DOHH2 (cell line): ENCODE results near the gene C1QTNF8.

Source experiments
- H3F3A ChIP-seq: fragments of 200-600 bp; sonication (generic), shearing (Covaris generic); 2 replicates; pipeline ENCODE4 v1.6.0; 2016; ENCODE audit warnings: antibody characterized with exemption, mild to moderate bottlenecking; ENCODE audit not compliant: control insufficient read depth, insufficient read depth
- H3K27ac ChIP-seq: fragments of 200-600 bp; sonication (generic); 2 replicates; pipeline ENCODE4 v1.5.1; 2014; ENCODE audit warnings: low read depth, mild to moderate bottlenecking, low read length, moderate library complexity
- H3K27me3 ChIP-seq: fragments of 200-600 bp; sonication (generic); 2 replicates; pipeline ENCODE4 v1.6.1; 2014; ENCODE audit warnings: mild to moderate bottlenecking, low read length, mixed read lengths; ENCODE audit not compliant: control insufficient read depth
- H3K36me3 ChIP-seq: fragments of 200-600 bp; sonication (generic); 2 replicates; pipeline ENCODE4 v1.6.1; 2014; ENCODE audit warnings: mild to moderate bottlenecking, low read length, moderate library complexity, mixed read lengths; ENCODE audit not compliant: control insufficient read depth
- H3K4me1 ChIP-seq: fragments of 200-600 bp; sonication (generic); 2 replicates; pipeline ENCODE4 v1.6.1; 2014; ENCODE audit warnings: mild to moderate bottlenecking, low read length, mixed read lengths; ENCODE audit not compliant: control insufficient read depth
- H3K4me2 ChIP-seq: fragments of 200-600 bp; sonication (generic); 2 replicates; pipeline ENCODE4 v1.6.0; 2014; ENCODE audit warnings: mild to moderate bottlenecking, low read length, moderate library complexity
- H3K4me3 ChIP-seq: fragments of 200-600 bp; sonication (generic); 2 replicates; pipeline ENCODE4 v1.5.1; 2014; ENCODE audit warnings: mild to moderate bottlenecking, low read length, mixed read lengths
- H3K79me2 ChIP-seq: fragments of 200-600 bp; sonication (generic); 2 replicates; pipeline ENCODE4 v1.6.1; 2014; ENCODE audit warnings: mild to moderate bottlenecking, low read length, mixed read lengths; ENCODE audit not compliant: control insufficient read depth
- H3K9me2 ChIP-seq: fragments of 200-600 bp; sonication (generic); replicated peaks from 2 replicates; pipeline ENCODE4 v1.6.1; 2014; ENCODE audit warnings: mild to moderate bottlenecking, low read length, mixed read lengths; ENCODE audit not compliant: control insufficient read depth
- H3K9me3 ChIP-seq: fragments of 200-600 bp; sonication (generic); 2 replicates; pipeline ENCODE4 v1.6.1; 2014; ENCODE audit warnings: antibody characterized with exemption, low read length, mixed read lengths; ENCODE audit not compliant: control insufficient read depth, insufficient read depth
- H4K20me1 ChIP-seq: fragments of 200-600 bp; sonication (generic); 2 replicates; pipeline ENCODE4 v1.6.0; 2014; ENCODE audit warnings: low read depth, mild to moderate bottlenecking, antibody characterized with exemption, low read length, moderate library complexity; ENCODE audit not compliant: control insufficient read depth, insufficient read depth
- CTCF ChIP-seq: fragments of 200-600 bp; sonication (generic); IDR thresholded peaks from one replicate; pipeline ENCODE4 v1.5.1; 2014; ENCODE audit warnings: antibody characterized with exemption, mild to moderate bottlenecking, low read depth, low read length; ENCODE audit not compliant: poor library complexity, severe bottlenecking
- EZH2phosphoT487 ChIP-seq: fragments of 200-600 bp; sonication (generic); IDR thresholded peaks from 2 replicates; pipeline ENCODE4 v1.6.1; 2017; ENCODE audit warnings: borderline replicate concordance, mild to moderate bottlenecking, antibody characterized with exemption, low read length, moderate library complexity, mixed read lengths

Gene C1QTNF8

DNA sequence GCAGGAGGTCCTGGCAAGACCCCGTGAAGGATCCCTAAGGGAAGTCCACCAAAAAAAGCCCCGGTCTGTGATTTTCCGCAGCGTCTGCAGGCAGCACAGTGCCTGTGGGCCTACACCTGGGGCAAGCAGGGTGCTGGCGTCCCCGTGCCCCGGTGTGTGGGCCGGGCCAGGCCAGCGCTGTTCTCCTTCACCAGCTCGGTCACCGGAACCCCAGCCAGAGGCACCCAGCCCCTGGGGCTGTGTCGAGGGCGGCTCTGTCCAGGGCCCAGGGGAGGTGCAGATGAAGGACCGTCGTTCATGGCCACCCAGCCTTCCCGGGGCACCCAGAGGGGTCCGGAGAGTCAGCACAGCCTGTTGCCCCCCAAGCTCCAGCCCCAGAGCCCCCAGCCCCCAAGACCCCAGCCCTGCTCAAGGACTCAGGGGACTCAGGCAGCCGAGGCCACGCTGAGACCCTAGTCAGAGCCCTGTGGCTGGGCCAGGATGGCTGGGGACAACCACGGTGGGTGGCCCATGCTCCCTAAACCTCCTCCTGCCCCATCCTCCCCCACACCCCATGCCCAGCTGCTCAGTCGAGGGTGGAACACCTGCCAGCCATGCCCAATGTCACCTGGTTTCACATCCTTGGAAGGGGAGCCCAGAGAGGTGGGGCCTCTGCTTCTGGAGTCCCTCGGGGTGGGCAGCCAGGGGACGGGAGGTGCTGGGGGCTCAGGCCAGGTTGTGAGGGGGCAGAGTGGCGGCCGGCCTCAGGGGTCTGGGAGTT is 5.7 kb upstream of the C1QTNF8 start:
- no peak for TF ChIP-seq EZH2phosphoT487
- TF ChIP-seq CTCF: no peak

DNA sequence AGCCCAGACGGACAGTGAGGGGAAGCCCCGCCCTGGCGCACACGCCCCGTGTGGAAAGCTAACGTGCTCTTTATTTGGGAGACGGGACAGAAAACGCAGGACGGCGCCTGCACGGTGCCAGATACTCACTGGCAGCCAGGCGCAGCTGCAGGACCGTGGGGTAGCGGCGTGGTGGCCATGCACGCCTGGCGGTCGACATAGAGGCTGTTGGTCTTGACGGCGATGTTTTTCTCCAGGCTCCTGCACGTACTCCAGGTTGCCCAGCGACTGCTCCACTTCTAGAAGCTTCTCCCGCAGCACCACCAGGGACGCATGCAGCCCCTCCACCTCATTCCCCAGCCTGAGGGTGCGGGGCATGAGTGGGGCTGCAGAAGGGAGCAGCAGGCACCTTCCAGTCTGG is 5.1 kb upstream of the C1QTNF8 start:
- no peaks in the 10 kb centered on the region for H3K27me3 ChIP-seq
- TF ChIP-seq CTCF (no peak), EZH2phosphoT487 (no peak)
- no peaks in the 10 kb centered on the region for H3K9me2 ChIP-seq
- no peaks in the 10 kb centered on the region for H3K9me3 ChIP-seq
- no peak overlapping the region for H3K4me2 ChIP-seq
- H3F3A ChIP-seq: no peaks in the 10 kb centered on the region
- H3K4me1 ChIP-seq: no peaks in the 10 kb centered on the region
- H3K4me3 ChIP-seq: no peak overlapping the region
- H3K79me2 ChIP-seq: no peaks in the 10 kb centered on the region
- H3K27ac ChIP-seq: no peak overlapping the region
- no peaks in the 10 kb centered on the region for H4K20me1 ChIP-seq
- H3K36me3 ChIP-seq: no peaks in the 10 kb centered on the region

More for the DNA sequence above, 5.7 kb upstream of the C1QTNF8 start:
- no peaks in the 10 kb centered on the region for H3K79me2 ChIP-seq
- H3K9me2 ChIP-seq: no peaks in the 10 kb centered on the region
- H3K36me3 ChIP-seq: no peaks in the 10 kb centered on the region
- no peaks in the 10 kb centered on the region for H3K27me3 ChIP-seq
- H3F3A ChIP-seq: no peaks in the 10 kb centered on the region
- H4K20me1 ChIP-seq: no peaks in the 10 kb centered on the region
- H3K4me3 ChIP-seq: no peak overlapping the region
- no peak overlapping the region for H3K4me2 ChIP-seq
- H3K4me1 ChIP-seq: no peaks in the 10 kb centered on the region
- no peak overlapping the region for H3K27ac ChIP-seq
- H3K9me3 ChIP-seq: no peaks in the 10 kb centered on the region

DNA sequence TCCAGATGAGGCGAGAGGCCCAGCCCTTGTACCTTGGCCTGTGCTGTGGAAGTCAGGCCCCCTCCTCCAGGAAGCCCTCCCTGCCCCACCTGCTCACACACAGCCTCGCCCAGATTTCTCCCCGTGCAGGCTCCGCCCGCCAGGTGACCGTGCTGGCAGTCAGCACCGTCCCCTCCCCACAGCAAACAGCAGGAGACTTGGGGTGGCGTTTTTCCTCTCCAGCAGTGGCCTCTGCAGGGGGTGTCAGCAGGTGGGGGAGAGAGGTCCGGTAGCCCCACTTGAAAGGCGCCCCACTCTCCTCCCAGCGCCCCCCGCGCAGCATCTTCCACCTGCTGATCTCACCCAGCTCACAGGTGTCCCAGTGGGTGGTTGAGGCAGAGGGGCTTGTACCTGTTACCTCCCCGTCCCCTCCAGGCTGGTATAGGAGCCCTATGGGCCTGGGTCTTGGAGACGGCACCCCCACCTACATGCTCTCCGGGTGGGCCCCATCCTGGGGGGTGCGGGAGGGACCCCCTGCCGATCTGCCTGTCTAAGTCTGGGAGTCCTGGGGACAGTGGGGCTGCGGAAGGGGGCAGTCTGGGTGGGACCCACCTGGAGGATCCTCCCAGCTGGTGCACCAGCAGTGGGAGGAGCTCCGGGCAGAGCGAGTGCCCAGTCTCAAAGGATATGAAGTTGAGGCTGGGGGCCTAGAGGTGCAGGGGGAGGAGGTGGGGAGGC is 4.2 kb upstream of the C1QTNF8 start:
- Histone ChIP-seq H4K20me1 (no peaks in the 10 kb centered on the region), H3K27ac (no peak overlapping the region), H3F3A (no peaks in the 10 kb centered on the region), H3K36me3 (no peaks in the 10 kb centered on the region), H3K4me1 (no peaks in the 10 kb centered on the region), H3K79me2 (no peaks in the 10 kb centered on the region), H3K27me3 (no peaks in the 10 kb centered on the region), H3K4me2 (no peak overlapping the region), H3K9me3 (no peaks in the 10 kb centered on the region), H3K9me2 (no peaks in the 10 kb centered on the region), H3K4me3 (no peak overlapping the region)
- TF ChIP-seq CTCF: no peak
- no peak for TF ChIP-seq EZH2phosphoT487
